ENCODE results near the gene ARHGAP15.

DNA sequence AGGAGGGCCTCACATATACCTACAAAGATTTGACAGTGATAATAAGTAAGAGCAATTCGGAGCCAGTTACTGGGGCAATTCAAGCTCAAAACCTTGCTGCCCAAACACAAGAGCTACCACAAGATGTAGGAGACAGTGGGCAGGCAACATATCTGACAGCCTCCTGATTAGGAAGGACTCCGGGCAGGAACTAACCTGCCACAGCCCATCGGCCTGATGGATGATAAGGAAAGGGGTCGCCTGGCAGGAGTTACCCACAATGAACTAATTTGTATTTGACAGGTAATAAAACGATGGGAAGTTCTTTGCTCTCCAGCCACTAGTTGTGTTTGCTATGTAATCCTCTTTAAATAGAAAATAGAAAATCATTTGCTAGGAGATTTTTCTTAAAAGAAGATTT lies 100.2 kb downstream of the ARHGAP15 start:
- TF ChIP-seq, protein P1, sequence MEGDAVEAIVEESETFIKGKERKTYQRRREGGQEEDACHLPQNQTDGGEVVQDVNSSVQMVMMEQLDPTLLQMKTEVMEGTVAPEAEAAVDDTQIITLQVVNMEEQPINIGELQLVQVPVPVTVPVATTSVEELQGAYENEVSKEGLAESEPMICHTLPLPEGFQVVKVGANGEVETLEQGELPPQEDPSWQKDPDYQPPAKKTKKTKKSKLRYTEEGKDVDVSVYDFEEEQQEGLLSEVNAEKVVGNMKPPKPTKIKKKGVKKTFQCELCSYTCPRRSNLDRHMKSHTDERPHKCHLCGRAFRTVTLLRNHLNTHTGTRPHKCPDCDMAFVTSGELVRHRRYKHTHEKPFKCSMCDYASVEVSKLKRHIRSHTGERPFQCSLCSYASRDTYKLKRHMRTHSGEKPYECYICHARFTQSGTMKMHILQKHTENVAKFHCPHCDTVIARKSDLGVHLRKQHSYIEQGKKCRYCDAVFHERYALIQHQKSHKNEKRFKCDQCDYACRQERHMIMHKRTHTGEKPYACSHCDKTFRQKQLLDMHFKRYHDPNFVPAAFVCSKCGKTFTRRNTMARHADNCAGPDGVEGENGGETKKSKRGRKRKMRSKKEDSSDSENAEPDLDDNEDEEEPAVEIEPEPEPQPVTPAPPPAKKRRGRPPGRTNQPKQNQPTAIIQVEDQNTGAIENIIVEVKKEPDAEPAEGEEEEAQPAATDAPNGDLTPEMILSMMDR (IDR thresholded peaks at IDR 0.05): no peak
- TF ChIP-seq POLR2A (IDR thresholded peaks at IDR 0.05): no peak

Measured in vagina (tissue), 2 donors.